CMK (cell line): ENCODE data around the gene FLNA.
"Not testable (repeated sequence)": the region's sequence is repeated elsewhere in the genome, so short reads cannot be mapped to it uniquely, and the experiment has no call there.

Source experiments
- DNase-seq: peaks from one replicate; pipeline ENCODE4 v3.0.0-alpha.2; 2010; ENCODE audit warnings: low read depth

FLNA gene

GRCh38 chrX:154305541-154306205 is 68.8 kb downstream of the FLNA start:
- DNase-seq: no peak

GRCh38 chrX:154304846-154305245 is 69.6 kb downstream of the FLNA start:
- no peak for DNase-seq

DNA sequence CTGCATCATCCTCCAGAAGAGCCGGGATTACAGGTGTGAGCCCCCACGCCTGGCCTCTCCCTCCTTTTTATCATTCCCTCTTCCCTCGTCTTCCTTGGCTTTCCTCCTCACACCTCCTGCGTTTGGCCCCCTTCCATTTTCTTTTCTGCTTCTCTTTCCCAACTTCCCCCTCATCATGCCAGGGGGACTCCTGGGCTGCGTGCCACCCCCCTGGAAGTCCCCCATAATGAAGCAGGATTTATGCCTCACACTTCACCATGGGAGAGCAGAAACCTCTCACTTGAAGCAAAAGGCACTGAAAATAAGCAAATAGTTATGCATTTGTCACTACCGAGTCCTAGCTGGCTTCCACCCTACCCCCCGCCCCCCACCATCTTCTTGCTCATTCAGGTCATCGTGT is 71.0 kb downstream of the FLNA start:
- no peak for DNase-seq

- not testable (repeated sequence) for DNase-seq
Measured at GRCh38 chrX:154302998-154303397, 71.4 kb downstream of the FLNA start.

DNA sequence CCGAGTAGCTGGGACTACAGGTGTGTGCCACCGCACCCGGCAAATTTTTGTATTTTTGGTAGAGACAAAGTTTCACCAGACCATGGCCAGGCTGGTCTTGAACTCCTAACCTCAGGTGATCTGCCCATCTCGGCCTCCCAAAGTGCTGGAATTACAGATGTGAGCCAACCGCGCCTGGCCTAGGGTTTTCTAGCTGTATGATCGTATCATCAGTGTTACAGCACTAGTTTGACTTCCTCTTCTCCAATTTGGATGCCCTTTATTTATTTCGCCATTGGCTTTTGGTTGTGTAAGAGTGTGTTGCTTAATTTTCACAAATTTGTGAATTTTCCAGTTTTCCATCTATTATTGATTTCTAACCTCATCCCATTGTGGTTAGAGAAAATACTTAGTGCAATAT is 73.6 kb downstream of the FLNA start:
- no peak for DNase-seq
